IMR-90 (cell line): ENCODE results near the gene TMX2. TPM values are rescaled to one million over a fixed set of nuclear protein-coding genes. Genes with fewer than 3 reads are reported as not detected.

Experiments used
- ATAC-seq: fragments of 200-7000 bp; cut with Tn5 transposase; 2 replicates; pipeline ENCODE4 v1.9.1; 2020; ENCODE audit warnings: low read depth, mild to moderate bottlenecking, moderate library complexity
- BruUV-seq: library from RNA; stranded (reverse); fragments of 400-500 nt; replicated peaks from 2 replicates; lab custom pipeline; 2021; lab: Mats Ljungman, UMichigan
- CTCF ChIA-PET: fragments of 300-600 bp; formaldehyde crosslinking; extraction: SDS; loops from one replicate; lab custom pipeline; 2021; ENCODE audit warnings: antibody characterized with exemption; lab: Yijun Ruan, JAX
- POLR2A ChIA-PET: fragments of 300-600 bp; sonication (Branson Sonifier 250); formaldehyde crosslinking; loops from one replicate; lab custom pipeline; 2022; ENCODE audit warnings: antibody characterized with exemption; ENCODE audit not compliant: unreplicated experiment; lab: Charles Lee
- DNase-seq: peaks from one replicate; pipeline ENCODE4 v3.0.0; 2013
- H2AFZ ChIP-seq: replicated peaks from 2 replicates; pipeline ENCODE3; 2013; ENCODE audit warnings: low read length, mild to moderate bottlenecking; ENCODE audit not compliant: poor library complexity
- H2AK5ac ChIP-seq: 2 replicates; pipeline ENCODE4 v1.6.1; 2013; ENCODE audit warnings: low read depth, low read length, inconsistent platforms
- H2AK9ac ChIP-seq: replicated peaks from 2 replicates; pipeline ENCODE3; 2013; ENCODE audit warnings: mild to moderate bottlenecking, low read depth, low read length, moderate library complexity; ENCODE audit not compliant: poor library complexity
- H2BK120ac ChIP-seq: 2 replicates; pipeline ENCODE4 v1.6.1; 2013; ENCODE audit warnings: low read depth, low read length, inconsistent platforms
- H2BK15ac ChIP-seq: 3 replicates; pipeline ENCODE4 v1.6.1; 2013; ENCODE audit warnings: low read depth, low read length, inconsistent platforms
- H2BK20ac ChIP-seq: 2 replicates; pipeline ENCODE4 v1.6.1; 2013; ENCODE audit warnings: low read depth, mild to moderate bottlenecking, inconsistent platforms, low read length, moderate library complexity
- H2BK5ac ChIP-seq: 2 replicates; pipeline ENCODE4 v1.6.1; 2013; ENCODE audit warnings: mild to moderate bottlenecking, low read depth, low read length, inconsistent platforms; ENCODE audit not compliant: poor library complexity, severe bottlenecking
- H3K14ac ChIP-seq: replicated peaks from 2 replicates; pipeline ENCODE4 v1.6.1; 2013; ENCODE audit warnings: low read depth, low read length, inconsistent platforms
- H3K18ac ChIP-seq: 2 replicates; pipeline ENCODE4 v1.6.1; 2013; ENCODE audit warnings: low read depth, low read length, control low read depth
- H3K23ac ChIP-seq: 2 replicates; pipeline ENCODE4 v1.6.1; 2013; ENCODE audit warnings: low read depth, low read length, inconsistent platforms
- H3K27ac ChIP-seq: 2 replicates; pipeline ENCODE4 v1.5.1; 2013; ENCODE audit warnings: mild to moderate bottlenecking, control low read depth, low read length; ENCODE audit not compliant: insufficient read depth
- H3K27me3 ChIP-seq: 2 replicates; pipeline ENCODE4 v1.6.1; 2013; ENCODE audit warnings: low read length; ENCODE audit not compliant: control insufficient read depth, insufficient read depth
- H3K36me3 ChIP-seq: 2 replicates; pipeline ENCODE4 v1.6.1; 2013; ENCODE audit warnings: low read length, mixed read lengths; ENCODE audit not compliant: control insufficient read depth, insufficient read depth
- H3K4ac ChIP-seq: 2 replicates; pipeline ENCODE4 v1.6.1; 2013; ENCODE audit warnings: low read depth, low read length, inconsistent platforms
- H3K4me1 ChIP-seq: 2 replicates; pipeline ENCODE4 v1.6.1; 2013; ENCODE audit warnings: low read length, mixed read lengths; ENCODE audit not compliant: control insufficient read depth, insufficient read depth
- H3K4me2 ChIP-seq: 2 replicates; pipeline ENCODE4 v1.6.1; 2013; ENCODE audit warnings: low read depth, mild to moderate bottlenecking, control low read depth, low read length, moderate library complexity
- H3K4me3 ChIP-seq: 2 replicates; pipeline ENCODE4 v1.5.1; 2013; ENCODE audit warnings: low read depth, mild to moderate bottlenecking, control low read depth, low read length, moderate library complexity; ENCODE audit not compliant: insufficient read depth
- H3K56ac ChIP-seq: 2 replicates; pipeline ENCODE4 v1.6.1; 2013; ENCODE audit warnings: low read length, inconsistent platforms; ENCODE audit not compliant: insufficient read depth; ENCODE audit errors: extremely low read depth
- H3K79me1 ChIP-seq, 2 experiments: 2 replicates each; pipeline ENCODE4 v1.6.1; 2013; ENCODE audit warnings: low read length in 2 of 2, inconsistent platforms in 1 of 2, low read depth in 1 of 2
- H3K9ac ChIP-seq: 2 replicates; pipeline ENCODE4 v1.6.1; 2013; ENCODE audit warnings: low read depth, low read length, control low read depth
- H3K9me1 ChIP-seq: 2 replicates; pipeline ENCODE4 v1.6.1; 2013; ENCODE audit warnings: low read length, inconsistent platforms; ENCODE audit not compliant: insufficient read depth
- H3K9me3 ChIP-seq: 2 replicates; pipeline ENCODE4 v1.6.1; 2013; ENCODE audit warnings: low read length; ENCODE audit not compliant: control insufficient read depth, insufficient read depth
- H4K20me1 ChIP-seq: 2 replicates; pipeline ENCODE4 v1.6.1; 2013; ENCODE audit warnings: low read length, inconsistent platforms; ENCODE audit not compliant: insufficient read depth
- H4K5ac ChIP-seq: 2 replicates; pipeline ENCODE4 v1.6.1; 2013; ENCODE audit warnings: mild to moderate bottlenecking, low read depth, low read length, control low read depth
- H4K8ac ChIP-seq, 2 experiments: 2 replicates each; pipeline ENCODE4 v1.6.1; 2013; ENCODE audit warnings: low read depth in 2 of 2, low read length in 2 of 2, control low read depth in 1 of 2, inconsistent platforms in 1 of 2
- H4K91ac ChIP-seq: 2 replicates; pipeline ENCODE4 v1.6.1; 2013; ENCODE audit warnings: low read depth, low read length, inconsistent platforms; ENCODE audit not compliant: insufficient read depth
- BHLHE40 ChIP-seq: fragments of 150-350 bp; IDR thresholded peaks from 2 replicates; pipeline ENCODE4 v1.6.1; 2016; ENCODE audit warnings: mild to moderate bottlenecking, low read depth, low read length
- CEBPB ChIP-seq: IDR thresholded peaks from 2 replicates; pipeline ENCODE4 v1.6.1; 2012; ENCODE audit warnings: low read depth, low read length, improper control_type of control experiment
- CHD1 ChIP-seq: IDR thresholded peaks from 2 replicates; pipeline ENCODE4 v1.6.1; 2012; ENCODE audit warnings: low read depth, low read length, improper control_type of control experiment
- CTCF ChIP-seq: conservative IDR thresholded peaks from 2 replicates; pipeline ENCODE4 v1.5.1; 2012; ENCODE audit warnings: mild to moderate bottlenecking, low read depth, low read length, improper control_type of control experiment
- ELK1 ChIP-seq: fragments of 150-350 bp; IDR thresholded peaks from 2 replicates; pipeline ENCODE4 v1.6.1; 2016; ENCODE audit warnings: low read depth, mild to moderate bottlenecking, low read length, moderate library complexity, borderline replicate concordance
- FOS ChIP-seq: fragments of 150-350 bp; IDR thresholded peaks from 2 replicates; pipeline ENCODE4 v1.6.1; 2016; ENCODE audit warnings: low read depth, low read length
- MAFK ChIP-seq: IDR thresholded peaks from 2 replicates; pipeline ENCODE4 v1.6.1; 2012; ENCODE audit warnings: low read depth, low read length, improper control_type of control experiment
- MAZ ChIP-seq: IDR thresholded peaks from 2 replicates; pipeline ENCODE4 v1.6.1; 2012; ENCODE audit warnings: low read depth, mild to moderate bottlenecking, low read length, improper control_type of control experiment, moderate library complexity, borderline replicate concordance
- MXI1 ChIP-seq: IDR thresholded peaks from 2 replicates; pipeline ENCODE4 v1.6.1; 2012; ENCODE audit warnings: low read depth, mild to moderate bottlenecking, low read length, moderate library complexity, borderline replicate concordance
- NFE2L2 ChIP-seq: fragments of 150-350 bp; IDR thresholded peaks from 2 replicates; pipeline ENCODE4 v1.6.1; 2016; ENCODE audit warnings: low read depth, mild to moderate bottlenecking, low read length
- POLR2A ChIP-seq: IDR thresholded peaks from 2 replicates; pipeline ENCODE4 v1.6.1; 2012; ENCODE audit warnings: mild to moderate bottlenecking, low read depth, low read length
- RAD21 ChIP-seq: IDR thresholded peaks from 2 replicates; pipeline ENCODE4 v1.6.1; 2012; ENCODE audit warnings: low read length, improper control_type of control experiment
- RCOR1 ChIP-seq: IDR thresholded peaks from 2 replicates; pipeline ENCODE4 v1.6.1; 2012; ENCODE audit warnings: mild to moderate bottlenecking, low read length, improper control_type of control experiment; ENCODE audit not compliant: insufficient replicate concordance
- RFX5 ChIP-seq: IDR thresholded peaks from 2 replicates; pipeline ENCODE4 v1.8.0; 2012; ENCODE audit warnings: low read depth, mild to moderate bottlenecking, low read length, moderate library complexity
- SMC3 ChIP-seq: fragments of 150-350 bp; IDR thresholded peaks from 2 replicates; pipeline ENCODE4 v1.6.1; 2016; ENCODE audit warnings: low read depth, mild to moderate bottlenecking, antibody characterized with exemption, low read length, moderate library complexity
- USF2 ChIP-seq: fragments of 150-350 bp; IDR thresholded peaks from 2 replicates; pipeline ENCODE4 v1.6.1; 2017; ENCODE audit warnings: mild to moderate bottlenecking, antibody characterized with exemption, low read length, low read depth
- dilution Hi-C: fragments of 300-500 bp; cut with HindIII; formaldehyde crosslinking; loops from one replicate; pipeline ENCODE4 v1.14.3; 2018; ENCODE audit warnings: low sequenced_read_pairs; ENCODE audit not compliant: unreplicated experiment
- in situ Hi-C: fragments of 300-500 bp; cut with MboI; formaldehyde crosslinking; loops from 3 replicates; pipeline ENCODE4 v1.14.3; 2019; ENCODE audit warnings: low sequenced_read_pairs, inconsistent platforms, mixed read lengths
- intact Hi-C: fragments of 100-400 bp; cut with micrococcal nuclease; formaldehyde crosslinking; loops from 2 replicates; pipeline ENCODE4 v1.10.0; 2022
- polyA plus RNA-seq, 3 experiments: library from polyadenylated mRNA; depleted of rRNA; stranded (reverse); fragments of >200 nt; gene quantifications; 2 replicates each; pipeline ENCODE4 v1.2.3, GENCODE V29; 2012; ENCODE audit warnings: low replicate concordance in 1 of 3
- total RNA-seq: library from RNA; depleted of rRNA; stranded (reverse); fragments of >200 nt; gene quantifications from 2 replicates; pipeline ENCODE4 v1.2.3, GENCODE V29; 2012

TMX2 gene
- total and polyA plus RNA-seq, 2 of the 4 experiments (the other 2 are of a cell fraction): 60.3 to 103 TPM

GRCh38 chr11:57751176-57751575 lies 38.8 kb downstream of the TMX2 start:
- Histone ChIP-seq H3K4ac (no peak overlapping the region), H3K9ac (no peak overlapping the region), H3K9me3 (no peaks in the 10 kb centered on the region), H2BK5ac (no peak overlapping the region), H2AFZ (no peak overlapping the region), H2AK5ac (no peak overlapping the region), H4K8ac (no peak overlapping the region), H2BK15ac (no peak overlapping the region), H4K20me1 (no peaks in the 10 kb centered on the region), H2BK20ac (no peak overlapping the region), H3K23ac (no peak overlapping the region), H3K27ac (no peak overlapping the region), H3K27me3 (no peaks in the 10 kb centered on the region), H3K56ac (no peak overlapping the region), H3K18ac (no peak overlapping the region), H3K4me2 (no peak overlapping the region), H2AK9ac (no peak overlapping the region), H3K9me1 (no peaks in the 10 kb centered on the region), H4K91ac (no peak overlapping the region), H3K4me3 (no peak overlapping the region), H2BK120ac (no peak overlapping the region), H3K14ac (no peak overlapping the region), H4K5ac (no peak overlapping the region), H3K4me1 (no peaks in the 10 kb centered on the region), H3K79me1 (no peaks in the 10 kb centered on the region; a peak in 1 of 4 replicates), H3K36me3 (peaks cover 2% of the 10 kb centered on the region)
- DNase-seq (no peak), ATAC-seq (no peak)
- BruUV-seq: no TSS peak
- in situ Hi-C loops: no loop called here
- intact Hi-C loops: no loop called here
- TF ChIP-seq RAD21 (no peak), CHD1 (no peak), SMC3 (no peak), USF2 (no peak), CTCF (no peak), ELK1 (no peak), NFE2L2 (no peak), MAFK (no peak), CEBPB (no peak), FOS (no peak), POLR2A (no peak), RCOR1 (no peak), BHLHE40 (no peak), MXI1 (no peak), MAZ (no peak), RFX5 (no peak)
- POLR2A ChIA-PET: interaction anchor here (1.0 kb wide), 1 partner anchor 10 kb away, joined by 3 read pairs; the partner anchor contains the start of gene CTNND1
- CTCF ChIA-PET: interaction anchor here (0.6 to 1.0 kb wide), 3 partner anchors 11 to 763 kb away, joined by 3 to 4 read pairs (median 4); partner anchors contain the start of gene CTNND1
- dilution Hi-C loops: no loop called here
